Thoracic aorta (tissue), 2 donors: ENCODE measurements around the gene OR52E1. TPM values are rescaled to one million over a fixed set of nuclear protein-coding genes. Genes with fewer than 3 reads are reported as not detected.

Experiments used
- ATAC-seq: fragments of 150-250 bp; one replicate; pipeline ENCODE4 v1.8.0; 2017; ENCODE audit warnings: low read depth; ENCODE audit not compliant: insufficient number of reproducible peaks, low FRiP score
- DNase-seq: peaks from one replicate; pipeline ENCODE4 v3.0.0-alpha.2; 2020; ENCODE audit warnings: low spot score
- H3K27ac ChIP-seq, 2 donors: fragments of 200-600 bp; sonication (generic); 1 replicate in 1 of 2; 2 replicates in 1 of 2; pipeline ENCODE4 v1.5.1; 2016; ENCODE audit warnings: mild to moderate bottlenecking in 2 of 2, moderate library complexity in 2 of 2
- H3K27me3 ChIP-seq: fragments of 200-600 bp; sonication (generic); replicated peaks from 2 replicates; pipeline ENCODE4 v1.6.0; 2016; ENCODE audit warnings: mild to moderate bottlenecking; ENCODE audit not compliant: insufficient read depth
- H3K36me3 ChIP-seq: fragments of 200-600 bp; sonication (generic); one replicate; pipeline ENCODE4 v1.5.1; 2016
- H3K4me1 ChIP-seq, 2 donors: fragments of 200-600 bp; sonication (generic); 1 replicate in 1 of 2; 2 replicates in 1 of 2; pipeline versions ENCODE4 v1.5.1 to v1.6.0; 2016; ENCODE audit warnings: low read depth in 2 of 2, mild to moderate bottlenecking in 1 of 2; ENCODE audit not compliant: control insufficient read depth in 1 of 2
- H3K4me3 ChIP-seq: fragments of 200-600 bp; sonication (generic); 2 replicates; pipeline ENCODE4 v1.5.1; 2016; ENCODE audit warnings: mild to moderate bottlenecking
- H3K9me3 ChIP-seq: fragments of 200-600 bp; sonication (generic); 2 replicates; pipeline ENCODE4 v1.5.1; 2016
- total RNA-seq, 2 donors: library from RNA; depleted of rRNA; stranded (reverse); fragments of >200 nt; gene quantifications; one replicate each; pipeline versions ENCODE4 v1.1.0 to v1.2.3, GENCODE V29; 2016
- TF ChIP-seq, protein P1 (sequence below): fragments of 200-600 bp; sonication (generic); IDR thresholded peaks from one replicate; pipeline ENCODE4 v1.5.1; 2019; ENCODE audit warnings: antibody characterized with exemption

The OR52E1 gene
- total RNA-seq, 2 donors from 2014 or later = not detected

DNA sequence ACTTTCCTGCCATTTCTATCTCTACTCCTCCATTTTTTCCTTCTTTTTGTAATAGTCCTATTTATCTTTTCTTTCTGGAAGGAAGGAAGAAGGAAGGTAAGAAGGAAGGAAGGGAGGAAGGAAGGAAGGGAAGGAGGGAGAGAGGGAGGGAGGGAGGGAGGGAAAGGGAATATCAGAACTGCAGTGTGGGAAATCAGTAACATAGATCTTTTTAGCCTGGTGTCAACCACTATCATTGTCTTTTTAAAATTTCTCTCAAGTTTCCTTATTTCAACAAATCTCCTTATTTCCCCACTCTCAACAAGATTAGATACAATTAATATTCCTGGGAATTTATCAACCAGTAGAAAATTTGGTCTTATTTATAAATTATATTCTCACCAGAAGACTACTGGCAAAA lies 33.7 kb downstream of the OR52E1 start:
- DNase-seq = no peak
- H3K27me3 ChIP-seq = no peaks in the 10 kb centered on the region
- H3K36me3 ChIP-seq = no peaks in the 10 kb centered on the region
- no peak overlapping the region for H3K4me3 ChIP-seq
- no peak overlapping the region for H3K27ac ChIP-seq
- ATAC-seq = no peak
- H3K9me3 ChIP-seq = no peaks in the 10 kb centered on the region
- TF ChIP-seq, protein P1, sequence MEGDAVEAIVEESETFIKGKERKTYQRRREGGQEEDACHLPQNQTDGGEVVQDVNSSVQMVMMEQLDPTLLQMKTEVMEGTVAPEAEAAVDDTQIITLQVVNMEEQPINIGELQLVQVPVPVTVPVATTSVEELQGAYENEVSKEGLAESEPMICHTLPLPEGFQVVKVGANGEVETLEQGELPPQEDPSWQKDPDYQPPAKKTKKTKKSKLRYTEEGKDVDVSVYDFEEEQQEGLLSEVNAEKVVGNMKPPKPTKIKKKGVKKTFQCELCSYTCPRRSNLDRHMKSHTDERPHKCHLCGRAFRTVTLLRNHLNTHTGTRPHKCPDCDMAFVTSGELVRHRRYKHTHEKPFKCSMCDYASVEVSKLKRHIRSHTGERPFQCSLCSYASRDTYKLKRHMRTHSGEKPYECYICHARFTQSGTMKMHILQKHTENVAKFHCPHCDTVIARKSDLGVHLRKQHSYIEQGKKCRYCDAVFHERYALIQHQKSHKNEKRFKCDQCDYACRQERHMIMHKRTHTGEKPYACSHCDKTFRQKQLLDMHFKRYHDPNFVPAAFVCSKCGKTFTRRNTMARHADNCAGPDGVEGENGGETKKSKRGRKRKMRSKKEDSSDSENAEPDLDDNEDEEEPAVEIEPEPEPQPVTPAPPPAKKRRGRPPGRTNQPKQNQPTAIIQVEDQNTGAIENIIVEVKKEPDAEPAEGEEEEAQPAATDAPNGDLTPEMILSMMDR = no peak
- H3K4me1 ChIP-seq = no peaks in the 10 kb centered on the region

DNA sequence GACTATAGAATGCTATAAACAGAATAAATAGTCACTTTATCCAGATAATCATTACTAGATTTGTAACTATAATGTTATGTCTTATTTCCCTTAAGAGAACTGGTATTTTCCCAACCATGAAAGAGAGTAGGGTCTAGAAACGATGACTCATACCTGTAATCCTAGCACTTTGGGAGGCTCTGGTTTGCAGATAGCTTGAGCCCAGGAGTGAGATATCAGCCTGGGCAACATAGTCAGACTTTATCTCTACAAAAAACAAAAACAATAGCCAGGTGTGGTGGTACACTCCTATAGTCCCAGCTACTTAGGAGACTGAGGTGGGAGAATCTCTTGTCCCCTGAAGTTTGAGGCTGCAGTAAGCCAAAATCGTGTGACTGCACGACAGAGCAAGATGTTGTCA lies 37.9 kb downstream of the OR52E1 start:
- ATAC-seq (no peak), DNase-seq (no peak)
- H3K27ac ChIP-seq = no peak overlapping the region
- H3K27me3 ChIP-seq = no peaks in the 10 kb centered on the region
- H3K36me3 ChIP-seq = no peaks in the 10 kb centered on the region
- H3K4me3 ChIP-seq = no peak overlapping the region
- TF ChIP-seq, protein P1 = no peak
- H3K9me3 ChIP-seq = no peaks in the 10 kb centered on the region
- no peaks in the 10 kb centered on the region for H3K4me1 ChIP-seq

DNA sequence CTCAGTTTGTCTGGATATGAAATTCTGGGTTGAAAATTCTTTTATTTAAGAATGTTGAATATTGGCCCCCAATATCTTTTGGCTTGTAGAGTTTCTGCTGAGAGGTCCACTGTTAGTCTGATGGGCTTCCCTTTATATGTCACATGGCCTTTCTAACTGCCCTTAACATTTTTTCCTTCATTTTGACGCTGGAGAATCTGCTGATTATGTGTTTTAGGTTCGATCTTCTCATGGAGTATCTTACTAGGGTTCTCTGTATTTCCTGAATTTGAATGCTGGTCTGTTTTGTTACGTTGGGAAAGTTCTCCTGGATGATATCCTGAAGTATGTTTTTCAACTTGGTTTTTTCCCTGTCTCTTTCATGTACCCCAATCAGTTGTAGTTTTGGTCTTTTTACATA lies 46.0 kb downstream of the OR52E1 start:
- no peak for ATAC-seq
- H3K27ac ChIP-seq = no peak overlapping the region
- H3K4me3 ChIP-seq = no peak overlapping the region
- TF ChIP-seq, protein P1 = no peak
- H3K36me3 ChIP-seq = no peaks in the 10 kb centered on the region
- H3K4me1 ChIP-seq = no peaks in the 10 kb centered on the region
- no peak for DNase-seq
- no peaks in the 10 kb centered on the region for H3K27me3 ChIP-seq
- no peaks in the 10 kb centered on the region for H3K9me3 ChIP-seq

DNA sequence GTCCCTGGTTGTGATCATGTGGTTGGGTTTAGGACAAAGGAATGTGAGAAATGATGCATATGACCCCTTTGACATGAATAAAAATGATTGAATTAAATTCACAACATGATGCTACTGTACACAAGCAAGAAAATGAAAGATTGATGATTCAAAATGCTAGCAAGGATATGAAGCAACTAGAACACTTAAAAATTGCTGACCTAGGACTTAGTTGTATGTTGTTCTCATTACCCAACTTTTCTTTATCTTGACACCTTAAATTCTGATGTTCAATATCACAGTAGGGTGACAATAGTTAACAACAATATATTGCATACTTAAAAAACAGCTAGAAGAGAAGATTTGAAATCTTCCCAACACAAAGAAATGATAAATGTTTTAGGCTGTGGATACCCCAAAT lies 48.2 kb downstream of the OR52E1 start:
- TF ChIP-seq, protein P1 = no peak
- Histone ChIP-seq H3K27me3 (no peaks in the 10 kb centered on the region), H3K9me3 (no peaks in the 10 kb centered on the region), H3K27ac (no peak overlapping the region), H3K4me3 (no peak overlapping the region), H3K36me3 (no peaks in the 10 kb centered on the region), H3K4me1 (no peaks in the 10 kb centered on the region)
- no peak for DNase-seq
- no peak for ATAC-seq

DNA sequence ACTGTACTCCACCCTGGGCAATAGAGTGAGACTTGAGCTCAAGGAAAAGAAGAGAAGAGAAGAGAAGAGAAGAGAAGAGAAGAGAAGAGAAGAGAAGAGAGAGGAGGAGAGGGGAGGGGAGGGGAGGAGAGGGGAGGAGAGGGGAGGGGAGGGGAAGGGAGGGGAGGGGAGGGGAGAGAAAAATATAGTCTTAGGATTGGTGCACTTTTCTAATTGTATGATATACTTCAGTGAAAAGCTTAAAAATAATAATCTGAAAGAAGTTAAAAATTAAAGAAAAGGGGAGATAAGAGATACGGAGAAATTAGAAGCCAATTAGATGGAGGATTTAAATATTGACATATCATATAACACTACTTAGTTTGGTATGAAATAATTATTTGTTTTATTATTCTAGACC lies 49.5 kb downstream of the OR52E1 start:
- ATAC-seq (no peak), DNase-seq (no peak)
- H3K4me1 ChIP-seq = no peaks in the 10 kb centered on the region
- H3K4me3 ChIP-seq = no peak overlapping the region
- no peaks in the 10 kb centered on the region for H3K36me3 ChIP-seq
- no peaks in the 10 kb centered on the region for H3K9me3 ChIP-seq
- no peaks in the 10 kb centered on the region for H3K27me3 ChIP-seq
- TF ChIP-seq, protein P1 = no peak
- H3K27ac ChIP-seq = no peak overlapping the region

Other genes with a start within 250 kb of the OR52E1 start
- gene OR51F2, start 248.3 kb upstream of the OR52E1 start, total RNA-seq = not detected
- gene OR51S1, start 220.4 kb upstream of the OR52E1 start, total RNA-seq = not detected
- gene OR51T1, start 187.7 kb upstream of the OR52E1 start, total RNA-seq = not detected
- not detected for gene OR51A7, start 165.8 kb upstream of the OR52E1 start, total RNA-seq
- not detected for gene OR51G2, start 150.2 kb upstream of the OR52E1 start, total RNA-seq
- gene OR51G1, start 145.2 kb upstream of the OR52E1 start, total RNA-seq = not detected
- not detected for gene OR51A4, start 122.0 kb upstream of the OR52E1 start, total RNA-seq
- gene OR51A2, start 113.9 kb upstream of the OR52E1 start, total RNA-seq = not detected
- not detected for gene OR51L1, start 74.7 kb upstream of the OR52E1 start, total RNA-seq
- gene OR52J3, start 23.0 kb upstream of the OR52E1 start, total RNA-seq = not detected
- not detected for gene OR52E2, start 9.9 kb upstream of the OR52E1 start, total RNA-seq
- gene OR52A5, start 68.8 kb downstream of the OR52E1 start, total RNA-seq = not detected
- not detected for gene OR52A1, start 85.2 kb downstream of the OR52E1 start, total RNA-seq
- gene OR51V1, start 131.1 kb downstream of the OR52E1 start, total RNA-seq = not detected
- 100 to 1,000 TPM in 1 of 2 donors, 10 to 100 TPM in 1; 10.2 to 257 TPM for gene HBB, start 157.5 kb downstream of the OR52E1 start, total RNA-seq
- not detected for gene HBD, start 164.9 kb downstream of the OR52E1 start, total RNA-seq
- not detected for gene HBG1, start 180.3 kb downstream of the OR52E1 start, total RNA-seq
- gene HBG2, start 185.2 kb downstream of the OR52E1 start, total RNA-seq = not detected
- gene HBE1, start 200.4 kb downstream of the OR52E1 start, total RNA-seq = not detected
- gene OR51B4, start 232.4 kb downstream of the OR52E1 start, total RNA-seq = not detected